HCT116 (cell line): ENCODE results near the gene FRS2.

ENCODE experiments used
- CEBPB ChIP-seq: IDR thresholded peaks from 2 replicates; pipeline ENCODE4 v1.6.1; 2012; ENCODE audit warnings: low read depth
- POLR2A ChIP-seq: IDR thresholded peaks from 2 replicates; pipeline ENCODE4 v1.7.0; 2011; ENCODE audit warnings: borderline replicate concordance; ENCODE audit not compliant: insufficient read depth, insufficient read length; ENCODE audit errors: extremely low read depth
- RAD21 ChIP-seq: IDR thresholded peaks from 2 replicates; pipeline ENCODE4 v1.6.1; 2012; ENCODE audit warnings: low read depth, mild to moderate bottlenecking
- TF ChIP-seq, protein P1 (sequence below), 3 experiments: fragments of 200-600 bp in 1 of 3; sonication (generic) in 1 of 3; IDR thresholded peaks in 2 of 3; conservative IDR thresholded peaks in 1 of 3; 2 replicates each; pipeline ENCODE4 v1.5.1; 2012 to 2017; ENCODE audit warnings: low read depth in 2 of 3, low read length in 2 of 3, antibody characterized with exemption in 1 of 3, borderline replicate concordance in 1 of 3, control low read depth in 1 of 3, mild to moderate bottlenecking in 1 of 3, mixed read lengths in 1 of 3, mixed run types in 1 of 3, moderate library complexity in 1 of 3; ENCODE audit not compliant: insufficient read depth in 1 of 3
- TF ChIP-seq, protein P2 (sequence below): IDR thresholded peaks from 2 replicates; pipeline ENCODE4 v1.6.1; 2012

DNA sequence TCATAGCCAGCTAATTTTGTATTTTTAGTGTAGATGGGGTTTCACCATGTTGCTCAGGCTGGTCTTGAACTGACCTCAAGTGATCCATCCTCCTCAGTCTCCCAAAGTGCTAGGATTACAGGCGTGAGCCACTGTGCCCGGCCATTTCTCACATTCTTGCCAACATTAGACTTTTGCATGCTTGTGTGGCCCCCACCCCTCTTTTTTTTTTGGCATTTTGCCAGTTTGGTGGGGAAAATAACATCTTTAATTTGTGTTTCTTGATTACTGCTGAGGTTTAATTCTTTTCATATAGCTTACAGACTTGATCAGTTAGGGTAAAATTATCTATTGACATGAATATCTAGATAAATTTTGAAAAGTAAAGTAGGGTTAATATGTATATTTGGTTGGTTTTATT lies 118.9 kb downstream of the FRS2 start:
- TF ChIP-seq, protein P1, sequence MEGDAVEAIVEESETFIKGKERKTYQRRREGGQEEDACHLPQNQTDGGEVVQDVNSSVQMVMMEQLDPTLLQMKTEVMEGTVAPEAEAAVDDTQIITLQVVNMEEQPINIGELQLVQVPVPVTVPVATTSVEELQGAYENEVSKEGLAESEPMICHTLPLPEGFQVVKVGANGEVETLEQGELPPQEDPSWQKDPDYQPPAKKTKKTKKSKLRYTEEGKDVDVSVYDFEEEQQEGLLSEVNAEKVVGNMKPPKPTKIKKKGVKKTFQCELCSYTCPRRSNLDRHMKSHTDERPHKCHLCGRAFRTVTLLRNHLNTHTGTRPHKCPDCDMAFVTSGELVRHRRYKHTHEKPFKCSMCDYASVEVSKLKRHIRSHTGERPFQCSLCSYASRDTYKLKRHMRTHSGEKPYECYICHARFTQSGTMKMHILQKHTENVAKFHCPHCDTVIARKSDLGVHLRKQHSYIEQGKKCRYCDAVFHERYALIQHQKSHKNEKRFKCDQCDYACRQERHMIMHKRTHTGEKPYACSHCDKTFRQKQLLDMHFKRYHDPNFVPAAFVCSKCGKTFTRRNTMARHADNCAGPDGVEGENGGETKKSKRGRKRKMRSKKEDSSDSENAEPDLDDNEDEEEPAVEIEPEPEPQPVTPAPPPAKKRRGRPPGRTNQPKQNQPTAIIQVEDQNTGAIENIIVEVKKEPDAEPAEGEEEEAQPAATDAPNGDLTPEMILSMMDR (IDR thresholded peaks at IDR 0.05 in 2 of 3, conservative IDR thresholded peaks at IDR 0.05 in 1 of 3; ENCODE audit: borderline replicate concordance in 1 of 3, insufficient read depth in 1 of 3, low read depth in 2 of 3, low read length in 2 of 3) = no peak
- TF ChIP-seq, protein P2, sequence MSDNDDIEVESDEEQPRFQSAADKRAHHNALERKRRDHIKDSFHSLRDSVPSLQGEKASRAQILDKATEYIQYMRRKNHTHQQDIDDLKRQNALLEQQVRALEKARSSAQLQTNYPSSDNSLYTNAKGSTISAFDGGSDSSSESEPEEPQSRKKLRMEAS = no peak
- no peak for TF ChIP-seq CEBPB
- no peak for TF ChIP-seq POLR2A
- TF ChIP-seq RAD21 = no peak
